Retinal pigment epithelial cell (primary cell): ENCODE data around the gene LRRC10B.
A peak's percentile ranks its signal among the peaks of the same experiment; 100 is the strongest.
"Not testable (repeated sequence)": the region's sequence is repeated elsewhere in the genome, so short reads cannot be mapped to it uniquely, and the experiment has no call there.

ENCODE experiments used
- DNase-seq: peaks from one replicate; pipeline ENCODE4 v3.0.0-alpha.2; 2010; ENCODE audit warnings: low read depth
- H3K4me3 ChIP-seq: 2 replicates; pipeline ENCODE4 v1.5.1; 2011; ENCODE audit warnings: mild to moderate bottlenecking, low read length, control low read depth, moderate library complexity
- TF ChIP-seq, protein P1 (sequence below): conservative IDR thresholded peaks from 2 replicates; pipeline ENCODE4 v1.5.1; 2011; ENCODE audit warnings: low read depth, low read length, control low read depth, inconsistent platforms

LRRC10B gene

DNA sequence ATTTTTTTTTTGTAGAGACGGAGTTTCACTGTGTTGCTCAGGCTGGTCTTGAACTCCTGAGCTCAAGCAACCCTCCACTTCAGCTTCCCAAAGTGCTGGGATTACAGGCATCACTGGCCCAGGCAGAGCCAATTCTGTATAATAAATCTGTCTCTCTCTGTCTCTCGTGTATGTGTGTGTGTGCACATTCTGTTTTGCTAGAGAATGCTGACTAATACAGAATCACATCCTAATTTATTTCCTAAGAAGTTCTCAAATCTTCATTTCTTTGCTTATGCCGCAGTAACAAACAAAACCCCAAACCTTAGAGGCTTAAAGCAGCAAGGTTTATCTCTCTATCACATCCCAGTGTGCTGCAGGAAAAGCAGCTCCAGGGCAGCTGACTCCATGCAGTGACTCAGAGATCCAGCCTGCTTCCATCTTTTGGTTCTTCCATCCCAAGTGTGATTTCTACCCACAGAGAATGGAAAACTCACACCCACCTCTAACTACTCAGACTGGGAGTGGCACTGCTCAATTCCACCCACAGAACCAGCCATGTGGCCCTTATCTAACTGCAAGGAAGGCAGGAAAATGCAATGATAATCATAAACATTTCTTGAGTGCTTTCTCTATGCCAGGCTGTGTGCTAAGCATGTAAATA is 35.1 kb upstream of the LRRC10B start:
- no peak for DNase-seq
- no peak overlapping the region for H3K4me3 ChIP-seq
- TF ChIP-seq, protein P1, sequence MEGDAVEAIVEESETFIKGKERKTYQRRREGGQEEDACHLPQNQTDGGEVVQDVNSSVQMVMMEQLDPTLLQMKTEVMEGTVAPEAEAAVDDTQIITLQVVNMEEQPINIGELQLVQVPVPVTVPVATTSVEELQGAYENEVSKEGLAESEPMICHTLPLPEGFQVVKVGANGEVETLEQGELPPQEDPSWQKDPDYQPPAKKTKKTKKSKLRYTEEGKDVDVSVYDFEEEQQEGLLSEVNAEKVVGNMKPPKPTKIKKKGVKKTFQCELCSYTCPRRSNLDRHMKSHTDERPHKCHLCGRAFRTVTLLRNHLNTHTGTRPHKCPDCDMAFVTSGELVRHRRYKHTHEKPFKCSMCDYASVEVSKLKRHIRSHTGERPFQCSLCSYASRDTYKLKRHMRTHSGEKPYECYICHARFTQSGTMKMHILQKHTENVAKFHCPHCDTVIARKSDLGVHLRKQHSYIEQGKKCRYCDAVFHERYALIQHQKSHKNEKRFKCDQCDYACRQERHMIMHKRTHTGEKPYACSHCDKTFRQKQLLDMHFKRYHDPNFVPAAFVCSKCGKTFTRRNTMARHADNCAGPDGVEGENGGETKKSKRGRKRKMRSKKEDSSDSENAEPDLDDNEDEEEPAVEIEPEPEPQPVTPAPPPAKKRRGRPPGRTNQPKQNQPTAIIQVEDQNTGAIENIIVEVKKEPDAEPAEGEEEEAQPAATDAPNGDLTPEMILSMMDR = no peak

DNA sequence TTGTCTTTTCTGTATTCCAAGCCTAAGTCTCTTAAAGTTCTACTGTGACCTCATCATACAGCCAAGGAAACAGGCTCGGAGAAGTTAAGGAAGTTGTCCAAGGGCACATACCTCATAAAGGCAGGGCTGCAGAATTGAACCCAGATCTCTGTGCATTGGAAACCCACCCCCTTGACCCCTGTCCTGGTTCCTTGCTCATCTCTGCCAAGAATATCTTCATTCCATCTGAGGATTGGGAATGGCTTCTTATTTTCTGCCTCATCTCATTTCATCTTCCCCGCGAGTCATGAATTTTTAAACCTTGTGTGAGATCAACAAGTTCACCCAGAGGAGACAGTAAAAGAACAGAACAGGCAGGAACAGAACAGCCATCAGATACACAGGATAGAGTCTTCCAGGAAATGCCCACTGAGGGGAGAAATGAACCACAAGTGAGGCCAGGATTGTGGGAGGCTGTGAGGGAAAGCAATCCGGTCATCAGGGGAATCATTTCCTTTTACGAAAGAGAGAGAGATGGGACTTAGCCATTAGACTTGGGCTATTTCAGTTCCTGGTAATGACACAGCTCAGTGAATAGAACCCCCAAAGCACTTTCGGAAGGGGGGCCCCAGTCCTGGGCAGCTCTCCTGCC is 34.4 kb upstream of the LRRC10B start:
- TF ChIP-seq, protein P1 = no peak
- DNase-seq = no peak
- H3K4me3 ChIP-seq = no peak overlapping the region

DNA sequence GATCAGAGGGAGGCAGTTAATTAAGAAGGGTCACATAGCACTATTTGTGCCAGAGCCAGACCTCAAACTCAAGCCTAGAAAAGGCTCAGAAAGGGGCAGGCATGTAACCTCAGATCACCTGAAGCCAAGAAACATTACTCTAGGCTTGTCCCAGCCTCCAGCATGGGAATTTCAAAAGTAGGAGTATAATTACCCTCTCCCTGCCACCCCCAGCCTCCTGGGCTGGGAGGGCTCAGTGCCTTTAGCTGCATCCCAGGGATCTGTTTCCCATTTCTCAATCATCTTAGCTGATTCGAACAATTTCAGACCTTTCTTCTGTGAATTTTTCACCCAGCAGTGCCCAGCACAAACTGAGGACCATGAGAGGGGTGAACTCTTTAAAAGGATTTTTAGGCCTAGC is 33.1 kb upstream of the LRRC10B start:
- DNase-seq = no peak
- TF ChIP-seq, protein P1 = no peak
- no peak overlapping the region for H3K4me3 ChIP-seq

DNA sequence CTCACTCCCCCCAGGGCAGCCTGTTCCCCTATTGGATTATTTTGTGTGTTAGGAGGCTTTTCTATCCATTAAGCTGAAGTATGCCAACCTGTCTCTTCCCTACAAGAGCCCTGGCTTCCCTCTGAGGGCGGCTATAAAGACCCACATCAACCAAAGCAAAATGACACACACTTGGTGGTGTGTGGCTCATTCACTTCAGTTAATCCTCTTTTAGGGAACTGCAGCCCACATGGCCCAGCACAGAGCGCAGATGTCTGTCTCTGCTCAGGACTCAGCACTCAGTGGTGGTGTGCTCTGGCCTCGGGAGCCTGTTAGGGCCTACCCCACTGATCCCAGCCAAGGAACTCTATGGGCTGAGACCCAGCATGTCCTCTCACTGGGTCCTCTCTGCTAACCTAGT is 32.2 kb upstream of the LRRC10B start:
- DNase-seq = no peak
- TF ChIP-seq, protein P1 = no peak
- H3K4me3 ChIP-seq = no peak overlapping the region

DNA sequence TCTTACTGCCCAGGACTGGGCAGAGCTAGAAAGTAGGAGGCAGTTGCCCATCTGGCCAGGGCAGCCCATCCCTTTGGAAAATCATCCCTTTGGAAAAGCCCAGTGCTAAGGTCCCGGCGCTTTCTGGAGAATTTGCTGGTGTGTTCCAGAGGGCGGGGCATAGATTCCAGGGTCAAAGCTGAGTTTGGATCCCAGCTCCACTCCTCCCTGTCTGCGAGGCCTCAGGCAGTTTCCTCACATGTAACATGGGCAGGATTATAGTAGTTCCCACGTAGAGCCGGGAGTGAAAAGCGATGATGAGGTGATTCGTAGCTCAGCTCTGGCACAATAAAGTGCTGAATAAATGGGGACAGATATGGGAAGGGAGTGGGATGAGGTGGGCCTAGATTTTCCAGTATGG is 31.4 kb upstream of the LRRC10B start:
- H3K4me3 ChIP-seq = no peak overlapping the region
- no peak for DNase-seq
- TF ChIP-seq, protein P1 = no peak

DNA sequence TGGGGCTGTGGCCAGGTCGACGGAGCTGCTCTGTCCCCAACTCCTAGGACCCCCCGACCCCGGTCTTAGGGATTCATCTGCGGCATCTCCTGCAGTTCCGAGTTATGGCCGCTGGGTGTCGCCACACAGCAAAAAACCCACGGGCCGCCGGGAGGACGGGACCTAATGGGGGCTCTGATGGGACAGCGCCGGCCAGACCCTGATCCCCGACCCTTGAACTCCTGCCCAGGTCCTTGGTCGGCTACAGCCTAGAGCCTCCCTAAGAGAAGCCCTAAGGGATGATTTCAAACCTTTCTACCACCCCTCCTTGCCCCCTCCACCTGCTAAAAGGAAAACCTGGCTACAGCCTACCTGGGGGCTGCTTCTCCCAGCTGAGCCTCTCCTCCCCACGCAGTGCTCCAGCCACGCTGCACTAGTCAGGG is 30.8 kb upstream of the LRRC10B start:
- no peak for DNase-seq
- TF ChIP-seq, protein P1 = peak; percentile 84
- no peak overlapping the region for H3K4me3 ChIP-seq

DNA sequence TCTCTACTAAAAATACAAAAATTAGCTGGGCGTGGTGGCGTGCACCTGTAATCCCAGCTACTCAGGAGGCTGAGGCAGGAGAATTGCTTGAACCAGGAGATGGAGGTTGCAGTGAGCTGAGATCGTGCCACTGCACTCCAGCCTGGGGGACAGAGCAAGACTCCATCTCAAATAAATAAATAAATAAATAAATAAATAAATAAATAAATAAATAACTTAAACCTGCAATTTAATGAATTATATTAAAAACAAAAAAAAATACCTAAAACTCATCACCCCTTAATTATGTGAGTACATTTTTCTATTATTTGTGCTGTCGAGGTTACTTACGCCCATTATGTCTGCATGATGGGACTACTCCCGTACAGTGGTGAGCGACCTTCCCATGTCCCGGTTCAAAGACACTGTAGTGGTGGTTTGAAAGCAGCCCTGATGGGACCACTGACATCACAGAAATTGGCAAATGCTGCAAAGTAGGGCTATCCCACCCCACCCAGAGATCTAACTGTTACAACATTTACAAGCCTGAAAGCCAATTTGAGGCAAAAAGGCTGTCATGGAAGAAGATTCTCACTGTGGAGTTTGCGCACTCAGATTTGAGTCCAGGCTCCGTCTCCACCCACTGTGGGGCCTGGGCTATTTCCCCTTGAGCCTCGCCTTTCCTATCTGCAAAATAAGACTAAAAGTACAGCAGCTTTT is 29.0 kb upstream of the LRRC10B start:
- not testable (repeated sequence) for DNase-seq, H3K4me3 ChIP-seq
